Kidney (tissue), 14 donors: ENCODE data around the gene ENTR1. TPM values are rescaled to one million over a fixed set of nuclear protein-coding genes. Genes with fewer than 3 reads are reported as not detected.

Source experiments
- DNase-seq, 5 donors: peaks; one replicate each; pipeline ENCODE4 v3.0.0-alpha.2; 2013 to 2020
- FAIRE-seq: peaks from 2 replicates; lab custom pipeline; 2012; peaks lifted over from hg19 to GRCh38; lab: Jason Lieb, UNC
- H3K27ac ChIP-seq, 2 donors: one replicate each; pipeline ENCODE4 v1.7.0; 2013; ENCODE audit warnings: low read depth in 2 of 2, low read length in 2 of 2, inconsistent platforms in 1 of 2
- H3K27me3 ChIP-seq: one replicate; pipeline ENCODE4 v1.7.1; 2013; ENCODE audit warnings: low read length, inconsistent platforms; ENCODE audit not compliant: control insufficient read depth, insufficient read depth
- H3K36me3 ChIP-seq, 3 donors: one replicate each; pipeline versions ENCODE4 v1.7.0 to v1.7.1; 2013; ENCODE audit warnings: low read length in 3 of 3, control low read depth in 1 of 3, inconsistent platforms in 1 of 3; ENCODE audit not compliant: insufficient read depth in 3 of 3, control insufficient read depth in 2 of 3
- H3K4me1 ChIP-seq, 3 donors: one replicate each; pipeline versions ENCODE4 v1.7.0 to v1.7.1; 2013; ENCODE audit warnings: low read length in 3 of 3, inconsistent platforms in 1 of 3, low read depth in 1 of 3; ENCODE audit not compliant: control insufficient read depth in 2 of 3, insufficient read depth in 2 of 3
- H3K4me3 ChIP-seq, 3 donors: one replicate each; pipeline versions ENCODE4 v1.7.0 to v1.8.1; 2013; ENCODE audit warnings: low read length in 3 of 3, control low read depth in 1 of 3, inconsistent platforms in 1 of 3
- H3K9ac ChIP-seq, 3 donors: one replicate each; pipeline versions ENCODE4 v1.7.0 to v1.7.1; 2013; ENCODE audit warnings: low read length in 3 of 3, control low read depth in 1 of 3, inconsistent platforms in 1 of 3
- H3K9me3 ChIP-seq, 3 donors: one replicate each; pipeline versions ENCODE4 v1.7.0 to v1.7.1; 2013; ENCODE audit warnings: low read length in 3 of 3, control low read depth in 1 of 3, inconsistent platforms in 1 of 3; ENCODE audit not compliant: control insufficient read depth in 2 of 3, insufficient read depth in 1 of 3
- intact Hi-C: fragments of 100-400 bp; cut with DNase I; formaldehyde crosslinking; loops from one replicate; pipeline ENCODE4 v1.11.1; 2022
- polyA plus RNA-seq: library from polyadenylated mRNA; stranded (reverse); fragments of 350-450 nt; fragmentation: Illumina TruSeq; extraction: RNeasy Lipid Tissue Mini Kit (QIAGEN cat#74804); gene quantifications from one replicate; pipeline ENCODE4 v1.2.3, GENCODE V29; 2014; ENCODE audit warnings: low read depth, low replicate concordance; ENCODE audit not compliant: insufficient read depth
- total RNA-seq: library from RNA; stranded (reverse); fragmentation: NEBNext Ultra II Directional; extraction: Animal tissue kit (Norgen Biotek cat#: 25700); gene quantifications from one replicate; pipeline ENCODE4 v1.2.1, GENCODE V29; 2021
- TF ChIP-seq, protein P1 (sequence below): IDR thresholded peaks from 3 replicates; pipeline ENCODE4 v1.5.1; 2012; ENCODE audit warnings: mild to moderate bottlenecking, moderate library complexity, borderline replicate concordance; ENCODE audit not compliant: insufficient read depth; ENCODE audit errors: extremely low read depth
- donor health status: control.
- donor health status: control.
- donor health status: control.
- donor health status: control.
- donor health status: control.
- donor health status: DM: yes; HTN: yes; CAD: no.
- donor health status: Normal renal cell carcinoma (clear cell type).

The ENTR1 gene
- total and polyA plus RNA-seq, 2 donors from 2014 or later, result 25.9 to 36.2 TPM

- TF ChIP-seq, protein P1, sequence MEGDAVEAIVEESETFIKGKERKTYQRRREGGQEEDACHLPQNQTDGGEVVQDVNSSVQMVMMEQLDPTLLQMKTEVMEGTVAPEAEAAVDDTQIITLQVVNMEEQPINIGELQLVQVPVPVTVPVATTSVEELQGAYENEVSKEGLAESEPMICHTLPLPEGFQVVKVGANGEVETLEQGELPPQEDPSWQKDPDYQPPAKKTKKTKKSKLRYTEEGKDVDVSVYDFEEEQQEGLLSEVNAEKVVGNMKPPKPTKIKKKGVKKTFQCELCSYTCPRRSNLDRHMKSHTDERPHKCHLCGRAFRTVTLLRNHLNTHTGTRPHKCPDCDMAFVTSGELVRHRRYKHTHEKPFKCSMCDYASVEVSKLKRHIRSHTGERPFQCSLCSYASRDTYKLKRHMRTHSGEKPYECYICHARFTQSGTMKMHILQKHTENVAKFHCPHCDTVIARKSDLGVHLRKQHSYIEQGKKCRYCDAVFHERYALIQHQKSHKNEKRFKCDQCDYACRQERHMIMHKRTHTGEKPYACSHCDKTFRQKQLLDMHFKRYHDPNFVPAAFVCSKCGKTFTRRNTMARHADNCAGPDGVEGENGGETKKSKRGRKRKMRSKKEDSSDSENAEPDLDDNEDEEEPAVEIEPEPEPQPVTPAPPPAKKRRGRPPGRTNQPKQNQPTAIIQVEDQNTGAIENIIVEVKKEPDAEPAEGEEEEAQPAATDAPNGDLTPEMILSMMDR, result no peak
- no peaks in the 10 kb centered on the region for H3K27me3 ChIP-seq
- H3K9me3 ChIP-seq, result no peaks in the 10 kb centered on the region
- no peak for DNase-seq
- no peak overlapping the region for H3K4me3 ChIP-seq
- H3K4me1 ChIP-seq, result peaks cover 0 to 2% (median 0%) of the 10 kb centered on the region in 3 donors
- H3K9ac ChIP-seq, result no peak overlapping the region
- FAIRE-seq, result no peak
- H3K36me3 ChIP-seq, result peaks cover 0 to 4% (median 3%) of the 10 kb centered on the region in 3 donors
- no peak overlapping the region for H3K27ac ChIP-seq
- intact Hi-C loops, result no loop called here
These were observed 29.1 kb downstream of the ENTR1 start for GRCh38 chr9:136381311-136381710.

GRCh38 chr9:136380381-136380780 lies 30.0 kb downstream of the ENTR1 start:
- DNase-seq, result no peak
- Histone ChIP-seq H3K36me3 (peaks cover 0 to 4% (median 3%) of the 10 kb centered on the region in 3 donors), H3K4me3 (no peak overlapping the region), H3K4me1 (peaks cover 0 to 2% (median 0%) of the 10 kb centered on the region in 3 donors), H3K27me3 (no peaks in the 10 kb centered on the region), H3K9ac (no peak overlapping the region), H3K9me3 (no peaks in the 10 kb centered on the region), H3K27ac (no peak overlapping the region)
- TF ChIP-seq, protein P1, result no peak
- FAIRE-seq, result no peak
- intact Hi-C loops, result no loop called here

DNA sequence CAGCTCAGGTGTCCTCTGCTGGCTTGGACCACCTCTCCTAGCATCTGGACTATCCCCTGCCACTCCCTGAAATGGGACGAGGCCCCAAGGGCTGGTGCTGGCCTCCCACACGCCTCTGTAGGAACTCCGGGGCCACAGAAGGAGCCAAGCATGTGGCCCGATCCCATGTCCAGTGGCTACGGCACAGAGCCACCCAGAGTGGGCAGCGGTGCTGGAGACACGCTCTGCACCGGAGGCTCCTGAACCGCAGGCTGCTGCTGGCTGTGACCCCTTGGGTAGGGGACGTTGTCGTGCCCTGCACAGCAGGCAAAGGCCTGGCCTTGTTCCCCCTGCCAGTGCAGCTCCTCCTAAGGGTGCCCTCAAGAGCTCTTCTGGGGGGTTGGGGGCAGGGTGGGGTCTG lies 30.5 kb downstream of the ENTR1 start:
- Histone ChIP-seq H3K9ac (no peak overlapping the region), H3K9me3 (no peaks in the 10 kb centered on the region)

More for the DNA sequence above, 30.5 kb downstream of the ENTR1 start:
- Histone ChIP-seq H3K27me3 (no peaks in the 10 kb centered on the region), H3K4me1 (peaks cover 0 to 2% (median 0%) of the 10 kb centered on the region in 3 donors), H3K36me3 (peaks cover 0 to 4% (median 3%) of the 10 kb centered on the region in 3 donors), H3K27ac (no peak overlapping the region), H3K4me3 (no peak overlapping the region)
- FAIRE-seq (no peak), DNase-seq (no peak)
- intact Hi-C loops, result no loop called here
- TF ChIP-seq, protein P1, result no peak
